Lung (tissue), 10 donors: ENCODE data around the gene RPS17. TPM values are rescaled to one million over a fixed set of nuclear protein-coding genes. Genes with fewer than 3 reads are reported as not detected.
"Not testable (repeated sequence)": the region's sequence is repeated elsewhere in the genome, so short reads cannot be mapped to it uniquely, and the experiment has no call there.

Experiments used
- ATAC-seq: fragments of 200-7000 bp; cut with Tn5 transposase; one replicate; pipeline ENCODE4 v1.9.1; 2020; ENCODE audit warnings: moderate number of reproducible peaks; ENCODE audit not compliant: insufficient read depth, low FRiP score
- DNase-seq, 3 donors: peaks; one replicate each; pipeline ENCODE4 v3.0.0-alpha.2; 2013 to 2017
- H3K27ac ChIP-seq, 2 donors: one replicate each; pipeline ENCODE4 v1.5.1; 2013; ENCODE audit warnings: mild to moderate bottlenecking in 2 of 2, moderate library complexity in 2 of 2, control low read depth in 1 of 2, inconsistent platforms in 1 of 2, low read depth in 1 of 2, low read length in 1 of 2
- H3K27me3 ChIP-seq, 3 donors: one replicate each; pipeline ENCODE4 v1.5.1; 2013; ENCODE audit warnings: low read length in 2 of 3; ENCODE audit not compliant: control insufficient read depth in 3 of 3, insufficient read depth in 3 of 3
- H3K36me3 ChIP-seq, 4 donors: one replicate each; pipeline ENCODE4 v1.5.1; 2013; ENCODE audit warnings: low read length in 4 of 4, mild to moderate bottlenecking in 1 of 4, moderate library complexity in 1 of 4; ENCODE audit not compliant: control insufficient read depth in 4 of 4, insufficient read depth in 4 of 4
- H3K4me1 ChIP-seq, 5 donors: one replicate each; pipeline ENCODE4 v1.5.1; 2013; ENCODE audit warnings: low read length in 5 of 5, mild to moderate bottlenecking in 2 of 5, moderate library complexity in 1 of 5; ENCODE audit not compliant: control insufficient read depth in 5 of 5, insufficient read depth in 5 of 5
- H3K4me3 ChIP-seq: one replicate; pipeline ENCODE4 v1.5.1; 2013; ENCODE audit warnings: mild to moderate bottlenecking, control low read depth, moderate library complexity
- H3K9ac ChIP-seq, 2 donors: one replicate each; pipeline ENCODE4 v1.5.1; 2013; ENCODE audit warnings: low read length in 2 of 2, control low read depth in 1 of 2; ENCODE audit not compliant: insufficient read depth in 1 of 2
- H3K9me3 ChIP-seq, 4 donors: one replicate each; pipeline ENCODE4 v1.5.1; 2013; ENCODE audit warnings: low read length in 3 of 4, mild to moderate bottlenecking in 1 of 4, moderate library complexity in 1 of 4; ENCODE audit not compliant: control insufficient read depth in 4 of 4, insufficient read depth in 3 of 4
- WGBS, 2 donors: extraction: QIAGEN DNeasy Blood & Tissue Kit; methylation state at CpG; one replicate each; pipeline ENCODE4 v1.1.7; 2013; 5-methylcytosine and 5-hydroxymethylcytosine counted together
- polyA plus RNA-seq, 2 donors: library from polyadenylated mRNA; stranded (reverse); fragments of 200-250 nt; gene quantifications; one replicate each; pipeline ENCODE4 v1.2.1, GENCODE V29; 2013
- total RNA-seq, 2 donors: library from RNA; depleted of rRNA in 1 of 2; stranded (reverse); fragments of >200 nt in 1 of 2; gene quantifications; one replicate each; pipeline ENCODE4 v1.2.1, GENCODE V29; 2014 to 2021
- donor health status: Bipolar disorder and iron deficiency.
- donor health status: healthy.
- donor health status: DM: yes; HTN: yes; CAD: no.

Gene RPS17
- total and polyA plus RNA-seq, 4 donors = 1,181 to 4,573 (median 2,417) TPM

GRCh38 chr15:82502700-82503339 is 37.4 kb downstream of the RPS17 start:
- peak; percentile 70 for ATAC-seq
- not testable (repeated sequence) for H3K4me1 ChIP-seq, H3K27me3 ChIP-seq, H3K9me3 ChIP-seq, DNase-seq, H3K27ac ChIP-seq, H3K36me3 ChIP-seq, H3K9ac ChIP-seq, H3K4me3 ChIP-seq
- WGBS, 2 donors = 35 to 37% methylated on average over 3 of the region's 7 CpGs

- not testable (repeated sequence) for H3K4me3 ChIP-seq, DNase-seq, H3K27ac ChIP-seq, H3K9me3 ChIP-seq, H3K9ac ChIP-seq, H3K36me3 ChIP-seq, H3K27me3 ChIP-seq, H3K4me1 ChIP-seq, ATAC-seq
- 44 to 59% methylated on average over 4 of the region's 4 CpGs for WGBS, 2 donors
Observed at GRCh38 chr15:82500772-82501171, 39.5 kb downstream of the RPS17 start.

GRCh38 chr15:82497978-82498377 is 42.3 kb downstream of the RPS17 start:
- H3K4me1 ChIP-seq, ATAC-seq, DNase-seq, H3K9ac ChIP-seq, H3K27me3 ChIP-seq, H3K4me3 ChIP-seq, H3K27ac ChIP-seq, H3K9me3 ChIP-seq, H3K36me3 ChIP-seq: not testable (repeated sequence)

GRCh38 chr15:82488250-82488649 is 52.0 kb downstream of the RPS17 start:
- not testable (repeated sequence) for H3K9me3 ChIP-seq, H3K36me3 ChIP-seq, H3K4me1 ChIP-seq, H3K27ac ChIP-seq, H3K27me3 ChIP-seq, H3K4me3 ChIP-seq, ATAC-seq, H3K9ac ChIP-seq, DNase-seq
- WGBS, 2 donors = 70 to 82% methylated on average over 4 of the region's 4 CpGs

GRCh38 chr15:82487045-82487444 is 53.2 kb downstream of the RPS17 start:
- H3K9me3 ChIP-seq, H3K4me1 ChIP-seq, H3K9ac ChIP-seq, DNase-seq, H3K4me3 ChIP-seq, H3K36me3 ChIP-seq, H3K27me3 ChIP-seq, ATAC-seq: not testable (repeated sequence)
- H3K27ac ChIP-seq = peak overlapping the region in 1 of 2 donors; percentile 40
- 59 to 78% methylated on average over 7 of the region's 7 CpGs for WGBS, 2 donors

Other genes starting within 250 kb of the RPS17 start
- gene GOLGA6L10, start 191.0 kb downstream of the RPS17 start, total RNA-seq = 1 to 10 TPM; 2.6 to 7.0 TPM
- gene GOLGA6L10, start 191.0 kb downstream of the RPS17 start, polyA plus RNA-seq = 1 to 10 TPM in 1 of 2 donors, under 1 TPM in 1; 0.63 to 2.8 TPM
- gene GOLGA6L9, start 110.6 kb downstream of the RPS17 start, total RNA-seq = 10 to 100 TPM in 1 of 2 donors, 1 to 10 TPM in 1; 4.1 to 13.7 TPM
- gene GOLGA6L9, start 110.6 kb downstream of the RPS17 start, polyA plus RNA-seq = 10 to 100 TPM in 1 of 2 donors, 1 to 10 TPM in 1; 1.5 to 12.2 TPM
- 1 to 10 TPM; 3.8 to 4.0 TPM for gene CPEB1, start 106.9 kb upstream of the RPS17 start, total RNA-seq
- under 1 TPM; 0.42 to 0.89 TPM for gene CPEB1, start 106.9 kb upstream of the RPS17 start, polyA plus RNA-seq
- 1 to 10 TPM in 1 of 2 donors, under 1 TPM in 1; 0.94 to 2.2 TPM for gene AP3B2, start 169.4 kb upstream of the RPS17 start, total RNA-seq
- gene AP3B2, start 169.4 kb upstream of the RPS17 start, polyA plus RNA-seq = 1 to 10 TPM in 1 of 2 donors, under 1 TPM in 1; 0.96 to 1.4 TPM